HG03432 (cell line): ENCODE results near the gene DCAF5.

ENCODE experiments used
- ATAC-seq: cut with Tn5 transposase; IDR thresholded peaks from one replicate; pipeline ENCODE4 v1.9.1; 2021; ENCODE audit warnings: mild to moderate bottlenecking, moderate library complexity; ENCODE audit not compliant: unreplicated experiment

Gene DCAF5

GRCh38 chr14:69013943-69014782, 138.8 kb downstream of the DCAF5 start:
- ATAC-seq = no peak

GRCh38 chr14:69012256-69012953, 140.5 kb downstream of the DCAF5 start:
- no peak for ATAC-seq

- ATAC-seq = no peak
Observed at GRCh38 chr14:69010648-69011047, 142.3 kb downstream of the DCAF5 start.

- no peak for ATAC-seq
Observed at GRCh38 chr14:69008421-69008884, 144.5 kb downstream of the DCAF5 start.

- no peak for ATAC-seq
Observed at GRCh38 chr14:69006346-69006745, 146.6 kb downstream of the DCAF5 start.

GRCh38 chr14:69005432-69006148, 147.3 kb downstream of the DCAF5 start:
- ATAC-seq = no peak

GRCh38 chr14:69004731-69005431, 148.0 kb downstream of the DCAF5 start:
- ATAC-seq = no peak

- no peak for ATAC-seq
Observed at GRCh38 chr14:69003626-69004025, 149.3 kb downstream of the DCAF5 start.

GRCh38 chr14:69002069-69002468, 150.8 kb downstream of the DCAF5 start:
- no peak for ATAC-seq

GRCh38 chr14:69001375-69001774, 151.5 kb downstream of the DCAF5 start:
- ATAC-seq = no peak
